CD4-positive, alpha-beta memory T cell (primary cell): ENCODE results near the gene HAX1. TPM values are rescaled to one million over a fixed set of nuclear protein-coding genes. Genes with fewer than 3 reads are reported as not detected.

Source experiments
- CTCF ChIA-PET: fragments of 350-600 bp; sonication (Branson Sonifier 250); formaldehyde crosslinking; loops from one replicate; lab custom pipeline; 2021; ENCODE audit warnings: inconsistent platforms; ENCODE audit not compliant: partially characterized antibody; lab: Charles Lee
- POLR2A ChIA-PET: fragments of 350-600 bp; sonication (Branson Sonifier 250); formaldehyde crosslinking; loops from one replicate; lab custom pipeline; 2021; ENCODE audit not compliant: partially characterized antibody; lab: Charles Lee
- DNase-seq, 5 donors: peaks; one replicate each; pipeline versions ENCODE4 v3.0.0 to v3.0.0-alpha.2; 2020 to 2022; ENCODE audit warnings: mixed read lengths in 1 of 5
- H3K27ac ChIP-seq: one replicate; pipeline ENCODE4 v1.7.0; 2013; ENCODE audit warnings: low read depth, low read length
- H3K27me3 ChIP-seq: 2 replicates; pipeline ENCODE4 v1.7.0; 2013; ENCODE audit warnings: mild to moderate bottlenecking, low read length, moderate library complexity; ENCODE audit not compliant: insufficient read depth
- H3K36me3 ChIP-seq: 2 replicates; pipeline ENCODE4 v1.7.0; 2013; ENCODE audit warnings: mild to moderate bottlenecking, low read length, moderate library complexity; ENCODE audit not compliant: insufficient read depth
- H3K4me1 ChIP-seq: 2 replicates; pipeline ENCODE4 v1.7.0; 2013; ENCODE audit warnings: mild to moderate bottlenecking, low read length, moderate library complexity; ENCODE audit not compliant: insufficient read depth
- H3K4me3 ChIP-seq, 2 donors: one replicate each; pipeline ENCODE4 v1.7.0; 2013; ENCODE audit warnings: low read length in 2 of 2, mild to moderate bottlenecking in 1 of 2
- H3K9me3 ChIP-seq, 2 donors: one replicate each; pipeline ENCODE4 v1.7.0; 2013; ENCODE audit warnings: low read length in 2 of 2, control low read depth in 1 of 2; ENCODE audit not compliant: control insufficient read depth in 1 of 2
- H3K27ac Mint-ChIP-seq, 7 donors: one replicate each; pipeline ENCODE4 v1.8.0; 2020 to 2021; ENCODE audit warnings: mixed read lengths in 7 of 7, mild to moderate bottlenecking in 6 of 7, inconsistent platforms in 3 of 7, moderate library complexity in 3 of 7
- H3K27me3 Mint-ChIP-seq, 2 donors: one replicate each; pipeline ENCODE4 v1.8.0; 2020 to 2021; ENCODE audit warnings: mixed read lengths in 2 of 2
- H3K36me3 Mint-ChIP-seq, 2 donors: one replicate each; pipeline ENCODE4 v1.8.0; 2020 to 2021; ENCODE audit warnings: mixed read lengths in 2 of 2, inconsistent platforms in 1 of 2, mild to moderate bottlenecking in 1 of 2
- H3K4me1 Mint-ChIP-seq, 4 donors: one replicate each; pipeline ENCODE4 v1.8.0; 2020 to 2021; ENCODE audit warnings: mixed read lengths in 4 of 4, mild to moderate bottlenecking in 1 of 4
- H3K4me3 Mint-ChIP-seq, 8 donors: one replicate each; pipeline ENCODE4 v1.8.0; 2020 to 2021; ENCODE audit warnings: mixed read lengths in 8 of 8, mild to moderate bottlenecking in 7 of 8, moderate library complexity in 6 of 8, inconsistent platforms in 3 of 8
- H3K9me3 Mint-ChIP-seq, 8 donors: one replicate each; pipeline ENCODE4 v1.8.0; 2020 to 2021; ENCODE audit warnings: mixed read lengths in 8 of 8, mild to moderate bottlenecking in 5 of 8, inconsistent platforms in 3 of 8, moderate library complexity in 1 of 8
- intact Hi-C: fragments of 100-400 bp; cut with micrococcal nuclease; formaldehyde crosslinking; loops from one replicate; pipeline ENCODE4 v1.15.1; 2023
- polyA plus RNA-seq, 2 donors: library from polyadenylated mRNA; unstranded; fragments of 300-500 nt; fragmentation: Illumina TruSeq; gene quantifications; one replicate each; pipeline ENCODE4 v1.2.3, GENCODE V29; 2021
- total RNA-seq, 2 experiments: library from RNA; stranded (reverse); gene quantifications; one replicate each; pipeline ENCODE4 v1.2.3, GENCODE V29; 2021

Gene HAX1
- total and polyA plus RNA-seq, 4 experiments from 2014 or later: 110 to 259 (median 144) TPM

DNA sequence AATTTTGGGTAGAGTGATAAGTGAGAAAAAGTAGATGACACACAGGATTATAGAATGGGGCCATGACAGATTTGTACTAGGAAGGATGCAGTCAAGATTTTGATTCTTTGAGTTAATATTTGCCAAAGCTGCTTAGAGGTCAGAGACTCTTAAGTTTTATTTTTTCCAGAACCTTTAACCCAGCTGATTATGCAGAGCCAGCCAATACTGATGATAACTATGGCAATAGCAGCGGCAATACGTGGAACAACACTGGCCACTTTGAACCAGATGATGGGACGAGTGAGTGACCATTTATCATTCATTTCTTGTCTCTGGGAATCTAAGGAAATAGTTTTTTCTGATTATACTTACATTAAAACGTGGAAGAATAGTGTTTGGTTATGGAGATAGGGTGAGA, 35.6 kb upstream of the HAX1 start:
- Histone ChIP-seq H3K4me1 (peaks cover 13% of the 10 kb centered on the region), H3K27ac (no peak overlapping the region), H3K27me3 (no peaks in the 10 kb centered on the region), H3K9me3 (no peaks in the 10 kb centered on the region), H3K4me3 (no peak overlapping the region), H3K36me3 (peaks cover 61% of the 10 kb centered on the region)
- ChIA-PET CTCF (no interaction called here), POLR2A (no interaction called here)
- DNase-seq: no peak
- Mint-ChIP-seq H3K4me3 (no peak overlapping the region), H3K9me3 (no peaks in the 10 kb centered on the region), H3K4me1 (peaks cover 18 to 23% (median 19%) of the 10 kb centered on the region in 4 donors), H3K27me3 (no peaks in the 10 kb centered on the region), H3K27ac (peak overlapping the region in 1 of 7 donors; percentile 55), H3K36me3 (peaks cover 53 to 79% of the 10 kb centered on the region in 2 donors)
- intact Hi-C loops: no loop called here

DNA sequence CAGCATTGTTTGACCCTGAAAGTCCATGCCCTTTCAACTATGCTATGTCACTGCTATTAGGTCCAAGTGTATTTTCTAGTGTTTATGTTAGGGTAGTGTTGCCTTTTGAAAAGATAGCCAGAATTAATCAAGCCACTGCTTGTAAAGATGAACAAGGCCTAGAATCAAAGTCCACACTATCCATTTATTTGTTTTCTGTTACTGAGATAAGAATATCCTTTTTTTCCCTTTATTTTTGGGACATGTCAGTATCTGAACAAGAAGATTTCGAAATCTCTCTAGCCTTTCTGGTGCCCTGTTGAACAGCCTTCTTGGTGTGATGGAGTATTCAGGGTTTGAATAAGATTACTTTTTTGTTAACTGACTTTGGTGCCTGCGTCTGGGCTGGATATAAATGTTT, 35.0 kb upstream of the HAX1 start:
- H3K9me3 ChIP-seq: no peaks in the 10 kb centered on the region
- intact Hi-C loops: no loop called here
- no peak overlapping the region for H3K27ac ChIP-seq
- ChIA-PET POLR2A (no interaction called here), CTCF (interaction anchor here (1.2 kb wide), 1 partner anchor 106 kb away, joined by 3 read pairs; no protein-coding TSS in a partner anchor)
- no peak for DNase-seq
- Mint-ChIP-seq H3K27me3 (no peaks in the 10 kb centered on the region), H3K36me3 (peaks cover 56 to 79% of the 10 kb centered on the region in 2 donors), H3K9me3 (no peaks in the 10 kb centered on the region), H3K4me3 (no peak overlapping the region), H3K27ac (peak overlapping the region in 4 of 7 donors; percentile 55 to 84 (median 63)), H3K4me1 (peaks cover 23 to 26% (median 25%) of the 10 kb centered on the region in 4 donors)
- H3K4me1 ChIP-seq: peaks cover 18% of the 10 kb centered on the region
- H3K36me3 ChIP-seq: peaks cover 66% of the 10 kb centered on the region
- no peaks in the 10 kb centered on the region for H3K27me3 ChIP-seq
- H3K4me3 ChIP-seq: no peak overlapping the region

DNA sequence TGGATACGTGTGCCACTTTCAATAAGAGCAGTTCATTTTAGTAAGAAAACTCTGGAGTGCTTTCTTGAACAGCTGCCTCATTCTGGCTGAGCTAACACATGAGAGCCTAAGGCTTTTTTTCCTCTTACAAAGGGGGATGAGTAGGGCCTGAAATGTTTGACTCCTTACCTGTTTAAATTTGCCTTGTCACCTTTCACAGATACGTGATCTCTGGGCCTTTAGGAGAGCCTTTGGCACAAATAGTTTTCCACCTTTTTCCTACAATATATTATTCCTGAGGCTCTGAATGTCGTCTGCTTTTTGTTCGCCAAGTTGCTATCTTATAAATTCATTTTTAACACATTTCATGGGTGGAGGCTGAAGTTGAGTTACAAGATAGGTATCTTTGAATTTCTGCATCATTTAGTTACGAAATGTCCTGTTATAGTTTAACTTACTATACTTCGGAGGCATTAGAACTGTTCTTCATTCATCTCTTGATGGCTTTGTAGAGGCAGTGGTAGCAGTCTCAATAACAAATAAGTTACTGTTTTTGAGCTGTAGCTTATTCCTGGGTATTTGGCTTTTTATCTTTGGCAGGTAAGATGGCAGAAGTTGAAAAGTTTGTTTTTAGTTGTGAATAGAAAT, 34.4 kb upstream of the HAX1 start:
- Mint-ChIP-seq H3K27me3 (no peaks in the 10 kb centered on the region), H3K9me3 (no peaks in the 10 kb centered on the region), H3K27ac (peak overlapping the region in 5 of 7 donors; percentile 11 to 84 (median 62)), H3K4me1 (peaks cover 23 to 28% (median 26%) of the 10 kb centered on the region in 4 donors), H3K4me3 (no peak overlapping the region), H3K36me3 (peaks cover 62 to 84% of the 10 kb centered on the region in 2 donors)
- CTCF ChIA-PET: interaction anchor here (1.2 kb wide), 1 partner anchor 105 kb away, joined by 3 read pairs; no protein-coding TSS in a partner anchor
- Histone ChIP-seq H3K4me3 (no peak overlapping the region), H3K36me3 (peaks cover 70% of the 10 kb centered on the region), H3K27ac (no peak overlapping the region), H3K27me3 (no peaks in the 10 kb centered on the region), H3K9me3 (no peaks in the 10 kb centered on the region), H3K4me1 (peaks cover 18% of the 10 kb centered on the region)
- POLR2A ChIA-PET: no interaction called here
- no peak for DNase-seq
- intact Hi-C loops: no loop called here

DNA sequence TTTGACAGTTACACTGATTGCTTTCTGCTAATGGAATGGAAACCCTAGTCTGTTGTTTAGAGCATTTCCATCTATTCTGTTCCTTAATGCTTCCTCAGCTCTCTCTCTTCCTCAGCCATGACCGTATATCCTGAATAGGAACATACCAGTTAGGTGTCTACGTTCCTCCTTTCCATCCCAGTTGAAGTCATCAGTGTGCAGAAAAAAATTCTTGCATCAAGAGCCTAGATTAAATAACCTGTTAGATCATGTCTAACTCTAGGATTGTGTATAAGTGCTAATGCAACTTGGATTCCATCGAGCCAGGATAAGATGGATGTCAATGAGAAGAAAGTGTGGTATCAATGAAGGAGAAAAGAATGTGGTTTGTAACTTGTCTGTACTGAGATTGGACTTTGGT, 32.9 kb upstream of the HAX1 start:
- Mint-ChIP-seq H3K4me1 (peaks cover 23 to 30% (median 25%) of the 10 kb centered on the region in 4 donors), H3K9me3 (no peaks in the 10 kb centered on the region), H3K4me3 (no peak overlapping the region), H3K27me3 (no peaks in the 10 kb centered on the region), H3K27ac (peak overlapping the region in 3 of 7 donors; percentile 8 to 49 (median 25)), H3K36me3 (peaks cover 67 to 88% of the 10 kb centered on the region in 2 donors)
- CTCF ChIA-PET: no interaction called here
- no peak overlapping the region for H3K27ac ChIP-seq
- H3K9me3 ChIP-seq: no peaks in the 10 kb centered on the region
- POLR2A ChIA-PET: interaction anchor here (1.6 kb wide), 1 partner anchor 19 kb away, joined by 4 read pairs; the partner anchor contains the start of gene UBAP2L
- peaks cover 18% of the 10 kb centered on the region for H3K4me1 ChIP-seq
- no peak for DNase-seq
- no peaks in the 10 kb centered on the region for H3K27me3 ChIP-seq
- H3K4me3 ChIP-seq: no peak overlapping the region
- intact Hi-C loops: no loop called here
- peaks cover 77% of the 10 kb centered on the region for H3K36me3 ChIP-seq

DNA sequence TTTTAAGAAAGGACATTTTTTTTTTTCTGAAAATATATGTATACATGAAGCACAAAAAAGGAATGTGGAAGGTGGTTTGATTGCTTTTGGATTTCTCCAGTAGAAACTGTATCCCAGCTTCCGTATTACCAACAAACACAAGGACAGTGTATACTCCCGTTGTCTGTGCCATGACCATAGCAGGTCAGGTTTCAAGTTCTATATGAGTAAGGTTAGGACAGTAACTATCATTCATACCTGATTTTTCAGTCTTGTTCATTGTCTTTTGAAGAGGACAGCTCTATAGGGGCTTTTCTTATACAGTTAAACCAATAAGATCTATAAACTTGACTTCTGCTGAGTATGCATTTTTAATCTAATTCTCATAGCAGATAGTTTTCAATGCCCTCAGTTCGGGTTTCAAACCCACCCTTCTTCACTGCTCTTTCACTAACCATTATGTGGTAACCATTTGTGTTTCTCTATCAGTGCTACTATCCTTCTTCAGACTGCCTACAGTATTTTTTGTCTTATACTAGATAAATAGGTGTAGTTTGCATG, 32.1 kb upstream of the HAX1 start:
- Histone ChIP-seq H3K4me3 (no peak overlapping the region), H3K36me3 (peaks cover 77% of the 10 kb centered on the region), H3K4me1 (peaks cover 18% of the 10 kb centered on the region), H3K9me3 (no peaks in the 10 kb centered on the region), H3K27ac (no peak overlapping the region), H3K27me3 (no peaks in the 10 kb centered on the region)
- intact Hi-C loops: no loop called here
- POLR2A ChIA-PET: interaction anchor here (1.6 kb wide), 1 partner anchor 20 kb away, joined by 4 read pairs; the partner anchor contains the start of gene UBAP2L
- Mint-ChIP-seq H3K4me1 (peaks cover 23 to 30% (median 25%) of the 10 kb centered on the region in 4 donors), H3K36me3 (peaks cover 61 to 87% of the 10 kb centered on the region in 2 donors), H3K27me3 (no peaks in the 10 kb centered on the region), H3K27ac (peak overlapping the region in 5 of 7 donors; percentile 27 to 72 (median 49)), H3K9me3 (no peaks in the 10 kb centered on the region), H3K4me3 (no peak overlapping the region)
- CTCF ChIA-PET: no interaction called here
- DNase-seq: no peak

DNA sequence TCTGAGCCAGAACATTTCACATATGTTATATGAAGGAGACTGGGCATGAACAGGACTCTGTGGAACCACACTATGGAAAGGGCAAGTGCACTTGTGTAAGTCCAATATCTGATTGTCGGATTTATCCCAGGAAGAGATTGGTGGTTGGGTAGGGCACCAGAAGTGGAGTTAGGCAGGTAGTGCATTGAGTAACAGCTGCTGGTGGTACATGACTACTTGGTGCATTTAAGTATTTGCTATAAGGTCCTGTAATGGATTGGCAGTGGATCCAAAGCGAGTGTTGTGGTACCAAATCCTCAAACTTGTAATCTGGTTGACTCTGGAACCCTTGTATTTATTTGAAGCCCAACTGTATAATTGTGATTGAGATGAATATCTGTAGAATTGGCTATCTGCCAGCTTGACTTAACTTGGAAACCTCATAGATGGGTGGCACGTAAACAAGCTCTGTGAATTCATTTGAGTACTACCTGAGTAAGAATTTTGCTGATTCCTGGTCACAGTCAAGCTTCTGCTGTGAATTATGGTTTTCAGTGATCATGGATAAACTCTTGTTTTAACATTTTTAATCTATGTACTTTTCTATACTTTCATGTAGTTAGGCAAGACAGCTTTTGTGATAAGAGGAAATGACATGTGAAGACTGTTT, 30.6 kb upstream of the HAX1 start:
- H3K4me3 Mint-ChIP-seq: no peak overlapping the region
- H3K27me3 ChIP-seq: no peaks in the 10 kb centered on the region
- DNase-seq: peak in 3 of 5 donors; percentile 17 to 19 (median 19)
- peaks cover 77% of the 10 kb centered on the region for H3K36me3 ChIP-seq
- no peak overlapping the region for H3K4me3 ChIP-seq
- CTCF ChIA-PET: interaction anchor here (0.6 to 1.6 kb wide), 2 partner anchors 93 to 587 kb away, joined by 4 read pairs; no protein-coding TSS in a partner anchor
- H3K36me3 Mint-ChIP-seq: peaks cover 57 to 86% of the 10 kb centered on the region in 2 donors
- POLR2A ChIA-PET: interaction anchor here (0.6 to 1.6 kb wide), 3 partner anchors 19 to 27 kb away, joined by 3 to 5 read pairs (median 4); a partner anchor contains a TSS
- peaks cover 23 to 30% (median 26%) of the 10 kb centered on the region in 4 donors for H3K4me1 Mint-ChIP-seq
- intact Hi-C loops: no loop called here
- peaks cover 18% of the 10 kb centered on the region for H3K4me1 ChIP-seq
- H3K27ac Mint-ChIP-seq: peak overlapping the region; percentile 6 to 91 (median 36)
- no peaks in the 10 kb centered on the region for H3K27me3 Mint-ChIP-seq
- no peak overlapping the region for H3K27ac ChIP-seq
- no peaks in the 10 kb centered on the region for H3K9me3 ChIP-seq
- no peaks in the 10 kb centered on the region for H3K9me3 Mint-ChIP-seq

DNA sequence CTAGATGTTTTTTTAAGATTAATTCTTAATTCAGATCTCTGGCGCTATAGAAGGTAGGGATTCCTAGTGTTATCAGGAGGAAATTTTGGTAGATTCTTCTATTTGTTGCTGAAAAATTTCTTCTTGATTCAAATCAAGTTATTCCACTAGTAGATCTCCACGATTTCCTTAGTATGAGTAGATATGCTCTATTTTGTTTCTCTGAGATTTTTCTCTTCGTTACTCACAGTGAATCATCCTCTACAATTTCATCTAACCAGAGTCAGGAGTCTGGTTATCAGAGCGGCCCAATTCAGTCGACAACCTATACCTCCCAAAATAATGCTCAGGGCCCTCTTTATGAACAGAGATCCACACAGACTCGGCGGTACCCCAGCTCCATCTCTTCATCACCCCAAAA, 18.8 kb upstream of the HAX1 start:
- H3K4me1 Mint-ChIP-seq: no peaks in the 10 kb centered on the region
- Histone ChIP-seq H3K27me3 (no peaks in the 10 kb centered on the region), H3K36me3 (peaks cover 91% of the 10 kb centered on the region), H3K4me3 (no peak overlapping the region), H3K9me3 (no peaks in the 10 kb centered on the region), H3K27ac (no peak overlapping the region), H3K4me1 (no peaks in the 10 kb centered on the region)
- H3K27me3 Mint-ChIP-seq: no peaks in the 10 kb centered on the region
- no peak overlapping the region for H3K4me3 Mint-ChIP-seq
- H3K27ac Mint-ChIP-seq: peak overlapping the region in 3 of 7 donors; percentile 11 to 66 (median 31)
- peaks cover 67 to 82% of the 10 kb centered on the region in 2 donors for H3K36me3 Mint-ChIP-seq
- intact Hi-C loops: no loop called here
- ChIA-PET POLR2A (no interaction called here), CTCF (no interaction called here)
- no peaks in the 10 kb centered on the region for H3K9me3 Mint-ChIP-seq
- no peak for DNase-seq
